ENCODE results near the gene RALGAPA2.

The RALGAPA2 gene

DNA sequence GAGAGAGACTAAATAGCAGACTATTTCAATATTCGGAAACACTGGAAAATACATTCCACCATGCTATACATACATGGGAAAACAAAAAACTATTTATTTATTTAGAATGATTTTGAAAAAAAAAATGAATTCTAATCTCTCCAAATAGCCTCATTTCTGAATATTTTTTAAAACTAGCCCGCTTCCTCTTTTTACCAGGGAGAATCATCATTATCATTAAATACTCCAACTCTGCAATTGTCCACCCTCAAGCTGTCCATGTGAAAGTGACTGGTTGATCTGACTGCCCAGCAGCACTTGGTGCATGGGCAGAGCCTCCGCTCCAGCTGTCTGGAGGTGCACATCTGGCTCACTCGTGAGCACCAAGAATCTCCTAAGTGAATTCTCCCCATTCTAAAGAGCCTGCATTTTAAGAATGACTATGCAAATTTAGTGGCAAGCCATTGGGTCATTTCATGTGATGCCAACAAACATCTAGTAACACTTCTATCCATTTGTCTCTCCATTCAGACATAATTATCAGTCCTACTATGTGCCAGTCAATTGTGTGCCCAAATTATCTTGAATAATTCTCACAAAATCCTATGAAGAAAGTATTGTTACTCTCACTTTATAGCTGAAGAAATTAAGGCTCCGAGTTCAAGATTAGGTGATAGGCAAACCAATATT lies 279.7 kb downstream of the RALGAPA2 start:
- no peak for DNase-seq (ENCODE audit: low read depth)

DNA sequence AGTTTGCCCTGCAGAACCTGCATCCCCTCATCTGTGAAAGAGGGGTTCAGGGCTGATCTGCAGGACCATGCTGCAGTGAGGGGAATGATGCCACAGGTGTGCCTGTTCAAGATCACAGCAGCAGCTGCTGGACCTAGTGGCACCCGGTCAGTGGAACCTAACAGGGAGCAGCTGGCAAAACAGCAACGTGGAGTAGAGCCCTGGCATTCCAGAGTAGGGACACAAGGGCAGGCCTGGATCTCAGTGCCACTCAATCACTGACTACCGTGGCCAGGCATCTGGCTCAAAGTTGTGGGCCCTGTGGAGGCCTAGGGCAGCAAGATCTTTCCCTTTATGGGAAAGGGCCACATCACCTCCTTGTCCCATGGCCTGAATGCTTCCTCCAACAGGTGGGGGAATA lies 282.4 kb downstream of the RALGAPA2 start:
- DNase-seq (ENCODE audit: low read depth), result no peak

DNA sequence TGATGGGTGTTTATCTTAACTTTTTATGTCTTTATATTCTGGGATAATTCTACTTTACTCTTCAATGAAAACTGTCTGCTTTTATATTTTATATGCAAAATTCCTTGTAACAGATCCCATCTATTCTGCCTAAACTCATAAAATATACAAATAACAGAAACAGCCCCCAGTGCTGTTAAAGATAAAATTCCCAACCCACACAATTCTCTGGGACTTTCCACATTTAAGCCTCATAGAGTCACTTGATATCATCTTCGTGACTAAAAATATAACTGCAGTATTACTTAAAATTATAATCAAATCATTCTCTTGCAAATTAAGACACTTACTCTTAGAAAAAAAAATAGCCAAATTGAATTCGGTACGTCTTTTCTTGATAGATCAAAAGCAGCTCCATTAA lies 284.4 kb downstream of the RALGAPA2 start:
- DNase-seq (ENCODE audit: low read depth), result no peak

DNA sequence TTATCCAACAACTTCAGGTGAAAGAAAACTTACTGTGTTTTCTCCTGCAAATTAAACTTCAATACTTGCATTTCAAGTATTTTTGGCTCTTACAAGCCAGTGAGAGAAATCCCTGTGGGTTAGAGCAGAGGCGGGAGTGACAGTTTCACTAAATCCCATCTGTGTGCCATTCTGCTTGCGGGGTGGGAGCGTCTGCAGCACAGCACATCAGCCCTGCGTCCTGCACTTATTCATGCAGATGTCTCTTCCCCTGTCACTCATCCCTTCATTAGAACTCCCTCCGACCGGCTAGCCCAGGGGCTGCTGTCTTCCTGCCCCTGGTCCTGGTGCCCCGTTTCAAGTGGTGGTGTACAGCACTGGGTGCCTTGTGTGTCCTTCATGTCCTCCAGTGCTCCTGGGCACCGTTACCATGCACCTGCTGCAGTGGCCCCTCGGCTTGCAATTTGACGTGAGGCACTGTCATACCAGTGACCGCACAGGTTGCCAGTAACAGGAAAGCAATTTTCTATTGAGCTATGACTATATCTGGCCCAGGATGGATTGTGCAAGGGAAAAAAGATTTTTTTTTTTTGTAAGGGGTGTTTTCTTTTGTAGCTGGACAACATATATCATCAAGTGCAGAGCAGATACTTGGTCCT lies 285.1 kb downstream of the RALGAPA2 start:
- no peak for DNase-seq (ENCODE audit: low read depth)

DNA sequence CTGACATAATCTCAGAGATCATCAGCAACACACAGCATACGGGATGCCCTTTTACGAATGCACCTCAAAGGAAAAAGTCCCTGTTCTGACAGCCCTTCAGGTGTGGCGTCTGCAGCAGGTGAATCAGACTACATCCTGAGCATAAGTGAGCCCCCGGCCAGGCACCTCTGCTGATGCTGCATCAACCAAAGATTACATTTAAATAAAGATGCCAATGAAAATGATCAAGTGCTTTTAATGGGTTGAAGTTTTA lies 285.9 kb downstream of the RALGAPA2 start:
- no peak for DNase-seq (ENCODE audit: low read depth)

DNA sequence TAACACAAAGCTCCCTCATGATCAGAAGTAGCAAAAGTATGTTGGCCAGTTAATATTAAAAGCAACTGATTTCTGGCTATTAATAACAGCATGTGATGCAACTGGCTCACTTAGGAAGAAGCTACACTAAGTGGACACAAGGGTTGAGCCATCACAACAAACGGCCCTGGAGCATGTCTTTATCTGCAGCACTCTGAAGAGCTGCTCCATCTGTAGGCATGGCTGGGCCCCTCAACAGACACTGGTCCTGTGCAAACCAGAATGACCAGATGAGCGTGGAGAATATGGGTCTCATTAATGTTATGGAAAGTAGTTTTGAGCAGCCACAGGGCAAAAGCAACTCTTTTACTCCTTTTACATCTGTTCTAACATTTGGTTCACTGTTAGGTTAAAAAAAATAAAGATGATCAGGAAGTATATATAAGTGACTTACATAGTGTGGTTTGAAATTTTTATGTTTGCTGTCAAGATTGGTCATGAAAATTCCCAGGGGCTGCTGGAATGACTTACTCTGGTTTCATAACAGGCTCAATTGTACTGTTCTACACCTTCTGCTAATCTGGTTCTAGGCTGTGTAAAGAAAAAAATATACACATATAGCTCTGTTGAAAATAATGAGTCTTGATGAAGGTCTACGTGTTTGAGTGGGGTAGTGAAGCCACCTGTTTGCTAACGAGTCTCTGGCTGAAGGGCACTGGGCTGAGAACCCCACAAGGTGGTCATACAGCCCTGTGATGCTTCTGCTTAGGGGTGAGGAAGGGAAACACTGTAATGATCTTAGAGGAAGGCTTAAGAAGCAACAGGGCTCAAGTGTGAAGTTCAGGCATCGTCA lies 286.4 kb downstream of the RALGAPA2 start:
- DNase-seq (ENCODE audit: low read depth), result no peak

DNA sequence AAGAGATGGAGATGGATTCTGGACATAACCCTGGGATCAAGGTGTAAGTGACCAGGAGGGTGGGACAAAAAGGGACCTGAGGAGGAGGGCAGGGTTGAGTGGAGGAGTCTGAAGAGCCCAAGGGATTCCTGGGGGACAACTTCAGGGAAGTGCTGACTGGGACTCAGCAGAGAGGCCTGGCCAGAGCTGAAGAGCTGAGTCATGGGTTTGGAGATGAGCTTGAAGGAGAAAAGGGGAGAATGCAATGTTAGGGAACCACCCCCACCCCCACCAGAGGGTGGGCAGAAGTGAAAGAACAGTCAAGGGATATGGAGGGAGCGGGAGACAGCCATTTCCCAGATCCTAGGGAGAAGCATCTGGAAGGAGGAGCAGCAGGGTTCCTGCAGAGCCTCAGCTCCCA lies 289.3 kb downstream of the RALGAPA2 start:
- DNase-seq (ENCODE audit: low read depth), result no peak

DNA sequence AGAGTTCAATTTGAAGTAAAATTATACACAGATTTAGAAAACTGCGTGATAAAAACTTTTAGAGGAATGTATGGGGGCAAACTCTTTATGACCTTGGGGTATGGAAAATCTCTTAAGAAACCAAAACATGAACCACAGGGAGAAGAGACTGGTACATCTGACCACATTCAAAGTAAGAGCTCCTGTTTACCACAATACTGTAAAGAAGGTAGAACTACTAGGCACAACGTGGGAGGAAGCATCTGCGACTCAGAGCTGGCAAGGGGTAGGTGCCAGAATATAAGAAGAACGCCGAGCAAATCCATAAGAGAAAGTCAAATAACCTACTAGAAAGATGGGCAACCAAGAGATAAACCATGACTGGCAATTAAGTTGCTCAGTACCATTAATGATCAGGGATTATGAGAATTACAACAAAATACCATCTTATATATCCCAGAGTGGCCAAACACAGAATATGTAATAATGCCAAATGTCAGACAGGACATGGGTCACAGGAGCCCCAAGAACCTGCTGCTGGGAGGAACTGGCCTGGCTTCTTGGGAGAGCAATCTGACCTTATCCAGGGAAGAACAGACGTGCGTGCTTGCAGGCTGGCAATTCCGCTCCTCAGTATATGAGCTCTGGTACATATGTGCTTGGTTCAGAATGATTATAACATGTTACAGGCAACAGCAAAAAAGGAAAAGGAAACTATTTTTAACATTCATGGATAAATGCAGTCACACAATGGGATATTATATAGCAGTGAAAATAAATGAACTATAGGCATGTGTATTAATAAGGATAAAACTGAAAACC lies 294.4 kb downstream of the RALGAPA2 start:
- no peak for DNase-seq (ENCODE audit: low read depth)

DNA sequence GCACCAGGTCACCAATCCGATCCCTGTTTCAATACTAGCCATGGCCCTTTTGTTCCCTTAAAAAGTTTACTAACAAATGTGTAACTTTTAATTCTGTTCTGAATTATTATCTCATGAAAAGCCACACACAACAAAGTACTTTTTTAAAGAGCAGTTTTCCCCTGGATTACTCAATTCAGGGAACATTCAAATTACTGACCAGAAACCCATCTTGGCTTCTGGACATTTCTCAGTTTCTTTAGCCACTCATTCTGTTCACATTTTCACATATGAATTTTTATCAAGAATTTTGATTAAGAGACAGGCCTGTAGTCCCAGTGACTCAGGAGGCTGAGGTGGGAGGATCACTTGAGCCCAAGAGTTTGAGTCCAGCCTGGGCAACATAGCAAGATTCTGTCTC lies 297.1 kb downstream of the RALGAPA2 start:
- DNase-seq (ENCODE audit: low read depth), result no peak

DNA sequence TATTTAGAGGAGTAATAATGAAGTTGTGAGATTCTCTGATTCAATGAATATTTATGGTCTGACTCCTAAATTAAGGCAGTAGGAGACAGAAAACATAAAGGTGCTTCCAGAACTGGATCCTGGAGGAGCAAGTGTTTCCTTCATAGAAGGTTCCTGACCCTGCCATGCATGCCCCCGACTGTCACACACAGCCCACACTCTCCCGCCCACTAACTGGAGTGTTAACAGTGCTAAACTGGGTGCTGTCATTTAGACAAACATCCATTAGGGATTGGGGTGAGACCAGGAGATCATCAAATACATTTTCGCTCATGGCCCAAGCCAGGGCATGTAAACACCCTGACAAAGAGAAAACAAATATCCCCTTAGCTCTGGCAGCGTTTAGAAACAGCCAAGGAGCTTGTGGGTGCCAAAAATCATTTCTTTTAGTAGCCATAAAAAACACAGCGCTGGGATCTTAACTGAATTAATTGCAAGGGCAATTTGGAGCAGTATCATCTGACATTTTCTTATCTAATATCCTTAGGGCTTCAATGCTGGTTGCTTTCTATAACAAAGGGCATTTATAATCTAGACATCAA lies 297.7 kb downstream of the RALGAPA2 start:
- DNase-seq (ENCODE audit: low read depth), result no peak

DNA sequence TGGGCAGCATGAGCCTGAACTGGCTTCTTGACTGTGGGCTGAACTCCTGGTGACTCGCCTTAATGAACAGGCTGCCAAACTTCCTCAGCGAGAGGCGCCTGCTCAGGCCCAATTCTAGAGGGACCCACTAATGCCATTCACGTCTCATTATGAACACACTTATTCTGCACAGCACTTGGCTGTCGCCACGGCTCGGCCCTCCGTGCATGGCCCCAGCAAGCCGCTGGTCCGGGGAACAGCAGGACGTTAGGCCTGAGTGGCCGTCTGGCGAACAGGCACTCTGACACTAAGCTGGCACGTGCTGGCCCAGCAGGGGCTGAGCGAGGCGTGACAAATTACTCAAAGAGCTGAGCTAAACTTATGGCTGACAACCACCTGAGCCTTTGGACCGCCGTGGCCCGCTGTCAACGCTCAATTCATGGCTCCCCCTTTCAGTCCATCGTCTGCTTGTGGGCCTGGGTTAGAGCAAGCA lies 298.6 kb downstream of the RALGAPA2 start:
- DNase-seq (ENCODE audit: low read depth), result no peak

DNA sequence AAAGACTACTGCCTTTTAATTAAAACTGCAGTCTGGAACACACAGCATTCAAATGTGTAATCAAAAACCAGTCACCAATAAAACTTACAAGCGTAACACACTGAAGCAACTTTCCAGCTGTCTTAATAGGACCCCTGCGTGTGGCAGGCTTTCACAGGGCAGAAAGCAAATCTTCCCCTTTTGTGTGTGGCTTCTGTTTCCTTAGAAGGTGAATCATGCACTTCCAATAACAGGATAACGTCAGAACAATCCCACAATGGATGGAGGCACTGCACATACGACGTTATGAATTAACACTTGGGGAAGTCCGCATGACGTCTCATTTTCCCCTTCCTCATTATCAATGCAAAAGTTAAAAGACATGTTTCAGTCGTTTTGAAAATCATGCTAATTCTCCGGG lies 299.7 kb downstream of the RALGAPA2 start:
- DNase-seq (ENCODE audit: low read depth), result no peak

DNA sequence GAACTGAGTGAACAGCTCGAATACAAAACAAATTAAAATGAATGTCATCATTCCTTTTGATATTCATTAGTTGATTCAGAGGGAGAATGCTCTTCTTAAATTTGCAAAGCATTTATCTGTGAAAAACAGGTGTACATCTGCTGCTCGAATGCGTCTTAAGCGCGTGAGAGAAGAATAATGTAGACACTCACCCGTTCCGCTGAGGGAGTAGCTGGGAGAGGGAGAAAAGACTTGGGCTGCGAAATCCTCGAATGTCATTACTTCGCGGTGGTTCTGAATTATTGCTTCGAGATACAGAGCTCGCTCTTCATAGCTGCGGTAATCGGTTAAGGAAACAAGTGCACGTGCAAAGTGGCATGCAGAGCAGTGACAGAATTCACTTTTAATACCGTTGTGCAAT lies 300.6 kb downstream of the RALGAPA2 start:
- DNase-seq (ENCODE audit: low read depth), result no peak

DNA sequence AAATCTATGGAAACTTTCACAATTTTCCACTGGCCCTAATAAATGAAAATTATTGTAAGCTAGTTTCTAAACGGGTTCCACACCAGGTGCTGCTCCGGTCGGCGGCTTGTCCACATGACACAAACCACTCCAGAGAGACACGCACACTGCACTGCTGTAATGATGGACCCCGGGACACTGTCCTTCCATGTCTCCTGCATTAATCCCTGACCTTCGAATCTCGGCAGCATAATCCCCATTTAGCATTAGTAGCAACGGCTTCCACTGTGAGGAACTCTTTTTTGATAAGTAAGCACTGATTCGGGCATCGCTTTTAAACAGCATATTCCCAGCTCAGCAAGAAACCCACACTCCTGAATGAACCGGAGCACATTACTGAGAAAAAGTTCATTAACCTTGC lies 301.0 kb downstream of the RALGAPA2 start:
- DNase-seq (ENCODE audit: low read depth), result no peak

DNA sequence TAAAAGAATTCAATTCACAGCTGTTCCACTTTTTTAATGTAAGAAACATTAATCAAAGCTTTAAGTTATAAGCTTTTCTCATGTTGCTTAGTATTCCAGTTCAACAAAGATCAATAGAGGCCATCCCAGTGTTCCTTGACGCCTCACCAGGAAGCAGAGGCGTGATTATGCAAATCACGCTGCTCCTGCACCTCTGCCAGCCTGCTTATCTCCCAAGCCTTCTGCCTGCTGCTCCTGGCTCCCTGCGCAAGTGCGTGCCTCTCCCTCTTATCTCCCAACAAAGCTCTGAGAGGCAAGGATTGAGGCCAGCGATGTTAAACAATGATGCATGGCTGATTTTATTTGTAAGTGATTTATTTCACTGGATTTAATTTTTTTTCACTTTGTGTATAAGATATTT lies 301.8 kb downstream of the RALGAPA2 start:
- DNase-seq (ENCODE audit: low read depth), result no peak

DNA sequence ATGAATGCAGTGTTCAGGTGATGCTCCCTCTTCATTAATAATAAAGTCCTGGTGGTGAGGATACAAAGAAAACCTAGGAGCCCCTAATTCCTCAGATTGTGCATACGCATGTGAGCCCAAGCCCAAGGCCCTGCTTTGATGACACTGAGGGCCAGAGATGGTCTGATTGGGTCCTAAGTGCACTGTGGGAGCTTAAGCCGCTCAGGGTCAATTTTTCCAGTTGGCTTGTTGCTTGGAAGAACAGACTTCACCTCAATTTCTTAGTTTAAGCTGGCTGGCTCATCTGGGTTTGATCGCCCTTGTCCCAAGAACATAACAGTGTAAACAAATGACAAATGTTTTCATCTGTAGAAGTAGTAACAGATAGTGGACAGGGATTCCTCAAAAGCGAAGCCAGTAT lies 303.1 kb downstream of the RALGAPA2 start:
- no peak for DNase-seq (ENCODE audit: low read depth)

DNA sequence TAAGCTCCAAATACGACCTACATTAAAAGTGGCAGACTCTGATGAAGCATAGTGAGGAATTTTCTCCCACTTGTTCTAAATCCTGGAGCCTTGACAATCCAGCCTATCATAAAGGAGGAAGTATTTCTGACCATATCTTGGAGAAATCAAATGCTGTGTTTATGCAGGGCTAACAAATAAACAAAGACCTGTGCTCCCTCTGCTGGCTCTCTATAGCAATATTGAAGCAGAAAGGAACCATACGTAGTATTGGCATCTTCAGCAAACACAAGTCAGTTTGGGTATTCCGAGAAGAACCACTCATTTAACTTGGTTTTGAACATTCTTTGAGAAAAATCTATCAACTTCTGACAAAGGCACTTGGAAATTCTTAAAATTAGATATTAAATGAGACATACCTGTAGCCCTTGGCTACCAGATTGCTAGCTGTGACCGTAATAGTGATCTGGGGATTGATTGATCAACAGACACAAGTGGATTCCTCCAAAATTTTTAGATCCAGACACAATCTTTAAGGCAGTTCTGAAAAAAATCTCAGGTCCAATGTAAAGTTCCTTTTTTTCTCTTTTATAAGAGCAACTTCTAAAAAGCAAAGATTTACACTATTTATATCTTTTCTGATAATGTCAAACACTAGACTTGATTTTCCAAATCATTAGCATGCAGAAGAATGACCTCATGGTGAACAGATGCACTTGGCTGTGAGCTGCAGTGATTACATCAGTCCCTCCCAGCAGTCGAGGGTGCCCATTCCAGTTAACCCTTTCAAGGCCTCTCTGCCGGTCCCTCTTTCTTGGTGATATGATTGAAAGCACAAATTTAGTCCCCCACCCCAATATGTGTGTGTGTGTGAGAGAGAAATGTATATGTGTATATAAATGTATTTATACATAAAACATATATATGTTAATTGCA lies 304.3 kb downstream of the RALGAPA2 start:
- DNase-seq (ENCODE audit: low read depth), result peak; percentile 10

DNA sequence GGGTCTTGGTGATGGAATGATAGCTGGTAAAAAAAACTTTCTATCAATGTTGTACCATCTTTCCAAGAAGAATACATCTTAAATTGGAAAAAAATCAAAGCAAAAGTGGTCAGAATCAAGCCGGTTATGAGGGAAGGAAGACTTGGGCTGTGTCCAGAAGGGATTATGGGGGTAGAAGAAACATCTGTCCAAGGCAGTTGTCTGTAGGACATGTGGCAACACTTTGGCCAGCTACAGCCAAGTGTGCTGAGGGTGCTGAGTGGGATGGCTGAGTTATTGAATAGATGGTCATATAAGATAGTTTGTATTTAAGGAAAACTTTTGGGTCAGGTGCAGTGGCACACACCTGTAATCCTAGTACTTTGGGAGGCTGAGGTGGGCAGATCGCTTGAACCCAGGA lies 306.1 kb downstream of the RALGAPA2 start:
- DNase-seq (ENCODE audit: low read depth), result no peak

DNA sequence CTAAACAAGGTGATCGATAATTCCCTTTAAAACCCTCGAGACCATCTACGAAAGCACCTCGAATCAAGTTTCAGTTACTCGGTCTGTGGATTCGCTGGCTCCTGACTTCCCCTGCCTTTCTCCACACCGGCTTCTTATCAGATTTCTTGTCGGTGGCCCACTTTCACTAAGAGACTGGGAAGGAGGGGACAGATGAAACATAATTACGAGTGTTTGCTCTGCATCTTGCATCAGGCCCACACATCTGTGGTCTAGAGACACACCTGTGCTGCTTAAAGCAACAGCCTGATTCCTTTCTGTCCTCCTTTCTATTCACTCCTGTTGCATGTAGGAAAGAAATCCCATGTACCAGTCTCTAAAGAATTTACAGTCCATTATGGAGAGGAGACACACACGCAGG lies 306.8 kb downstream of the RALGAPA2 start:
- no peak for DNase-seq (ENCODE audit: low read depth)

DNA sequence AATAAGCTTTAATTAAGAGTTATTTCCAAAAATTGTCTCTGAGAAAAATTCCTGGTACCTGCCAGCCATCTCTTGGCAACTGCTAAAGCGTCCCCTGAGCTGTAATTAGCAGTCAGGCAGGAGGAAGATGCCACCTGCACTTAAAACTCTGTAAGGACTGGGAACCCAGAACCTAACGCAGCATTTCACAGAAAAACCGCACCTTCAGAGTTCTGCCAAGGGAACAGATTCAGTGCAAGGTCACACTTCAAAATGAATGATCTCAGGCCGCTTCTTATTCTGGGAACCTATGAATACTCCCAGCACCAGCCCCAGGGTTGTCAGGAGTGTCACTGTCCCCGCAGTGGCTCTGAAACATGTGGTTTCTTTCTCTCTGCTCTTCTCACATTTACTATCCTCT lies 307.8 kb downstream of the RALGAPA2 start:
- DNase-seq (ENCODE audit: low read depth), result no peak

DNA sequence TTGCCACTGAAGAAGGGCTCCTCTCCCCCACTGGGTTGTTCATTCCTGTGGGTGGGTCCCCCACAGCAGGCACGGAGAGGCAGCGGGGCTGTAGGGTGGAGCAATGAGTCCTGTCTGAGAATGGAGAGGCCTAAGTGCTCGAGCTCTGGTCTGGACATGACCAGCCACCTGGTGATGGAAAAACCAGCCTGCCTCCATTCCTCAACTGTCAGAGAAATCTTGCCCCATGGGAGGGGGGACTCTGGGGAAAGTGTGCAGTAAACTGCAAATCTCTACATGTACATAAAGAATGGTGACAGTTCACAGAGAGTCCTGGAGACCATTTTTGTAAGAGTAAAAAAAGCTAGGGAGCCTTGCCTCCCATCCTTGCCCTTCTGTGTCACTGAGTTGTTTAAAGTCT lies 310.5 kb downstream of the RALGAPA2 start:
- no peak for DNase-seq (ENCODE audit: low read depth)

All from fibroblast of the conjunctiva (primary cell).